Body of pancreas (tissue), 4 donors: ENCODE data around the gene STK32B. TPM values are rescaled to one million over a fixed set of nuclear protein-coding genes. Genes with fewer than 3 reads are reported as not detected.

Experiments
- ATAC-seq: fragments of 150-250 bp; one replicate; pipeline ENCODE4 v1.9.1; 2016
- DNase-seq, 4 donors: peaks; one replicate each; pipeline ENCODE4 v3.0.0-alpha.2; 2019
- H3K27ac ChIP-seq, 4 donors: fragments of 200-600 bp; sonication (generic); 1 replicate in 3 of 4; 2 replicates in 1 of 4; pipeline versions ENCODE4 v1.5.1 to v1.6.1; 2016 to 2019; ENCODE audit warnings: mild to moderate bottlenecking in 1 of 4, mixed read lengths in 1 of 4, moderate library complexity in 1 of 4
- H3K27me3 ChIP-seq, 2 donors: fragments of 200-600 bp; sonication (generic); one replicate each; pipeline ENCODE4 v1.6.0; 2016; ENCODE audit warnings: mild to moderate bottlenecking in 1 of 2
- H3K36me3 ChIP-seq, 2 donors: fragments of 200-600 bp; sonication (generic); replicated peaks in 1 of 2; 2 replicates each; pipeline ENCODE4 v1.5.1; 2016; ENCODE audit warnings: low read depth in 2 of 2; ENCODE audit not compliant: insufficient read depth in 1 of 2
- H3K4me1 ChIP-seq: fragments of 200-600 bp; sonication (generic); one replicate; pipeline ENCODE4 v1.6.0; 2016
- H3K4me3 ChIP-seq, 2 donors: fragments of 200-600 bp; sonication (generic); 1 replicate in 1 of 2; 2 replicates in 1 of 2; pipeline ENCODE4 v1.5.1; 2016 to 2019
- H3K9me3 ChIP-seq, 3 donors: fragments of 200-600 bp; sonication (generic); 1 replicate in 2 of 3; 2 replicates in 1 of 3; pipeline ENCODE4 v1.5.1; 2016
- POLR2A ChIP-seq, 3 donors: fragments of 450-650 bp; IDR thresholded peaks; one replicate each; pipeline ENCODE4 v1.6.1; 2016; ENCODE audit warnings: antibody characterized with exemption in 3 of 3, mild to moderate bottlenecking in 2 of 3
- WGBS, 2 donors: methylation state at CpG; one replicate each; pipeline ENCODE4 v1.1.5; 2017; 5-methylcytosine and 5-hydroxymethylcytosine counted together
- intact Hi-C: fragments of 100-400 bp; cut with DNase I; formaldehyde crosslinking; loops from one replicate; pipeline ENCODE4 v1.15.1; 2023
- total RNA-seq, 2 donors: library from RNA; depleted of rRNA; stranded (reverse); fragments of >200 nt; gene quantifications; one replicate each; pipeline ENCODE4 v1.1.0, GENCODE V29; 2016
- TF ChIP-seq, protein P1 (sequence below), 7 experiments: fragments of 450-650 bp in 4 of 7; fragments of 200-600 bp in 3 of 7; sonication (generic) in 3 of 7; IDR thresholded peaks; one replicate each; pipeline ENCODE4 v1.5.1; 2016 to 2019; ENCODE audit warnings: antibody characterized with exemption in 7 of 7

Gene STK32B
- total RNA-seq, 2 donors from 2014 or later: 1.3 to 4.9 TPM

DNA sequence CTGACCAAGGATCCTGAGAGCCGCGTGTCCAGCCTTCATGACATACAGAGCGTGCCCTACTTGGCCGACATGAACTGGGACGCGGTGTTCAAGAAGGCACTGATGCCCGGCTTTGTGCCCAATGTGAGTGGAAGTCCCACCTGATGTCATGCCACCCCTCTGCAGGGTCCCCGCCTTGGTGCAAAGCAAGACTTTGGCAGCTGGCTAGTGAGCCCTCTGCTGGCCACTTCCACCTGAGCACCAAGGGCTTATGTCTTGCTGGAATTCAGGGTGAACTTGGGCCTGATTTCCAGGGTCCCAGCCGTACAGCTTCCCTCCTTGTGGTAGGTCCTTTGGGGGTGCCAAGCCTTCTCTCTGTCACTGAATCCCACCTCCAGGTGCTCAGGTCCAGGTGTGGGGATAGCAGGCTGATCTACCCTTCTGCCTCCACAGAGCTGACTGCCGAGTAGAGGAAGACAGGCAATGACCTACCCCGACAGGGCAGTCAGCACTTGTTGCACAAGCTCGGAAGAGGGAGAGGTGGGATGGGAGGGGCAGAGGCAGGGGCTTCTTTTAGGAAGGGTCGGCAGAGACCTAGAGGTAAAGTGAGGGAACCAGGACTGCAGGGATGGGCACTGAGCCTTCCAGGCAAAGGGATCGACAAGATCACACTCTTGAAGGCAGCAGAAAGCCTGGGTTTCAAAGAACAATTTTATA is 409.0 kb downstream of the STK32B start:
- Histone ChIP-seq H3K36me3 (no peaks in the 10 kb centered on the region), H3K4me1 (no peaks in the 10 kb centered on the region), H3K4me3 (no peak overlapping the region), H3K9me3 (no peaks in the 10 kb centered on the region), H3K27me3 (no peaks in the 10 kb centered on the region), H3K27ac (no peak overlapping the region)
- peak in 3 of 4 donors; percentile 11 to 27 (median 16) for DNase-seq
- TF ChIP-seq, protein P1, sequence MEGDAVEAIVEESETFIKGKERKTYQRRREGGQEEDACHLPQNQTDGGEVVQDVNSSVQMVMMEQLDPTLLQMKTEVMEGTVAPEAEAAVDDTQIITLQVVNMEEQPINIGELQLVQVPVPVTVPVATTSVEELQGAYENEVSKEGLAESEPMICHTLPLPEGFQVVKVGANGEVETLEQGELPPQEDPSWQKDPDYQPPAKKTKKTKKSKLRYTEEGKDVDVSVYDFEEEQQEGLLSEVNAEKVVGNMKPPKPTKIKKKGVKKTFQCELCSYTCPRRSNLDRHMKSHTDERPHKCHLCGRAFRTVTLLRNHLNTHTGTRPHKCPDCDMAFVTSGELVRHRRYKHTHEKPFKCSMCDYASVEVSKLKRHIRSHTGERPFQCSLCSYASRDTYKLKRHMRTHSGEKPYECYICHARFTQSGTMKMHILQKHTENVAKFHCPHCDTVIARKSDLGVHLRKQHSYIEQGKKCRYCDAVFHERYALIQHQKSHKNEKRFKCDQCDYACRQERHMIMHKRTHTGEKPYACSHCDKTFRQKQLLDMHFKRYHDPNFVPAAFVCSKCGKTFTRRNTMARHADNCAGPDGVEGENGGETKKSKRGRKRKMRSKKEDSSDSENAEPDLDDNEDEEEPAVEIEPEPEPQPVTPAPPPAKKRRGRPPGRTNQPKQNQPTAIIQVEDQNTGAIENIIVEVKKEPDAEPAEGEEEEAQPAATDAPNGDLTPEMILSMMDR (IDR thresholded peaks at IDR 0.05): peak in 6 of 7 experiments; percentile 16 to 42 (median 35)
- no peak for TF ChIP-seq POLR2A (IDR thresholded peaks at IDR 0.05)
- ATAC-seq: no peak
- intact Hi-C loops: no loop called here
- 63 to 69% methylated on average over 12 to 14 of the region's 14 CpGs for WGBS, 2 donors

GRCh38 chr4:5461477-5461876 is 410.2 kb downstream of the STK32B start:
- TF ChIP-seq, protein P1 (IDR thresholded peaks at IDR 0.05): no peak
- TF ChIP-seq POLR2A (IDR thresholded peaks at IDR 0.05): no peak
- no peak for DNase-seq
- ATAC-seq: no peak

DNA sequence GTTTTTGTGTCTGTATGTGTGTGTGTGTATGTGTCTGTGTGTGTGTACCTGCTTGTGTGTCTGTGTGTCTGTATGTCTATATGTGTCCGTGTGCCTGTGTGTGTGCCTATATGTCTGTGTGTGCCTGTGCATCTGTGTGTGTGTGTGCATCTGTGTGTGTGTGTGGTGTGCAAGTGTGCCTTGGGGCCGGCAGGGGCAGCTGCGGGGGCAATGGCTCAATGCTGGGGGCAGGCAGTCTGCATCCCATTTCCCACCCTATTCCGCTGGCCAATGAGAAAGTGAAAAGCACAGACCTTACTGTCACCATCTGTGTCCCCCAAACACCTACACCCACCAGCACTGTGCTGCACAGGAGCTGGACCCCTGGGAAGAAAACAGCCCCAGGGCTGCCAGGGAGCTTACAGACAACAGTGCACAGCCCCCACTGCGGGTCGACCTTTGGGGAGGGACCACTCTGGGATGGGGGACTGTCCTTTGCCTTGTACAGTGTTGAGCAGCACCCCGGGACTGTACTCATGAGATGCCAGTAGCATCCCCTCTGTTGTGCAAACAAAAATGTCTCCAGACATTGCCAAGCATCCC is 411.1 kb downstream of the STK32B start:
- no peaks in the 10 kb centered on the region for H3K9me3 ChIP-seq
- intact Hi-C loops: no loop called here
- no peak for TF ChIP-seq POLR2A (IDR thresholded peaks at IDR 0.05)
- TF ChIP-seq, protein P1 (IDR thresholded peaks at IDR 0.05): no peak
- 37 to 62% methylated on average over 5 to 7 of the region's 7 CpGs for WGBS, 2 donors
- H3K4me3 ChIP-seq: no peak overlapping the region
- DNase-seq (no peak), ATAC-seq (no peak)
- H3K4me1 ChIP-seq: no peaks in the 10 kb centered on the region
- H3K27me3 ChIP-seq: no peaks in the 10 kb centered on the region
- no peaks in the 10 kb centered on the region for H3K36me3 ChIP-seq
- no peak overlapping the region for H3K27ac ChIP-seq

More at GRCh38 chr4:5461477-5461876, 410.2 kb downstream of the STK32B start:
- intact Hi-C loops: no loop called here
- Histone ChIP-seq H3K4me1 (no peaks in the 10 kb centered on the region), H3K27ac (no peak overlapping the region), H3K36me3 (no peaks in the 10 kb centered on the region), H3K4me3 (no peak overlapping the region), H3K9me3 (no peaks in the 10 kb centered on the region), H3K27me3 (no peaks in the 10 kb centered on the region)
- WGBS, 2 donors: 53 to 63% methylated on average over 10 to 13 of the region's 13 CpGs

DNA sequence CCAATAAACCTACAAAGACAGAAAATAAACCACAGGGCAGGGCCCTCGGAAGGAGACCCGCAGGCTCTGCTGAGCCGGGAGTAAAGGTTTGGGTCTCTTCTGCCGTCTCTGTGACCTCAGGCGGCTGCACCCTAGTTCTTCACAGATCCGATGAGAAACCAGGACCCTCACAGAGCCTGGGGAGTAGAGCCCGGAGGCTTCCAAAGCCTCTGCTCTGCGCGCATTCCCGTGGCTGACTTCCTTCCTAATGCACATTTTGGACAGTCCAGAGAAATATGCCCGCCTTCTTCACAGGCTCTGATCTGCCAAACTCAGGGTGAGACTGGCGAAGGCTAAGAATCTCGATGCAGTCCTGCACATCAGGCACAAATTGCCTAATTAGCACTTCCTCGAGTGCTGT is 411.6 kb downstream of the STK32B start:
- no peaks in the 10 kb centered on the region for H3K36me3 ChIP-seq
- ATAC-seq (no peak), DNase-seq (no peak)
- intact Hi-C loops: no loop called here
- no peaks in the 10 kb centered on the region for H3K27me3 ChIP-seq
- no peak overlapping the region for H3K27ac ChIP-seq
- WGBS, 2 donors: 69 to 70% methylated on average over 9 to 14 of the region's 14 CpGs
- no peaks in the 10 kb centered on the region for H3K9me3 ChIP-seq
- no peak overlapping the region for H3K4me3 ChIP-seq
- no peaks in the 10 kb centered on the region for H3K4me1 ChIP-seq
- TF ChIP-seq, protein P1 (IDR thresholded peaks at IDR 0.05): no peak
- TF ChIP-seq POLR2A (IDR thresholded peaks at IDR 0.05): no peak
